Stimulated activated naive CD8-positive, alpha-beta T cell treated with anti-CD3 and anti-CD28 coated beads, Interleukin-15, Interleukin-2, amounts not matched to agents 100 ng/mL and 50 ng/mL, for 24 hours (primary cell): Measurements from ENCODE around the gene PPP2R3B.
"Not testable (repeated sequence)": the region's sequence is repeated elsewhere in the genome, so short reads cannot be mapped to it uniquely, and the experiment has no call there.

Source experiments
- H3K27ac Mint-ChIP-seq: one replicate; pipeline ENCODE4 v1.8.0; 2021; ENCODE audit warnings: mild to moderate bottlenecking, mixed read lengths
- H3K27me3 Mint-ChIP-seq: one replicate; pipeline ENCODE4 v1.8.0; 2021; ENCODE audit warnings: mixed read lengths
- H3K36me3 Mint-ChIP-seq: one replicate; pipeline ENCODE4 v1.8.0; 2021; ENCODE audit warnings: low read depth, mixed read lengths
- H3K4me1 Mint-ChIP-seq: one replicate; pipeline ENCODE4 v1.8.0; 2021; ENCODE audit warnings: low read depth, mixed read lengths
- H3K4me3 Mint-ChIP-seq: one replicate; pipeline ENCODE4 v1.8.0; 2021; ENCODE audit warnings: mild to moderate bottlenecking, mixed read lengths
- H3K9me3 Mint-ChIP-seq: one replicate; pipeline ENCODE4 v1.8.0; 2021; ENCODE audit warnings: mixed read lengths

PPP2R3B gene

GRCh38 chrX:420496-421223 is 34.0 kb upstream of the PPP2R3B start:
- H3K27ac Mint-ChIP-seq: no peak overlapping the region
- no peaks in the 10 kb centered on the region for H3K36me3 Mint-ChIP-seq
- H3K4me1 Mint-ChIP-seq: no peaks in the 10 kb centered on the region
- no peaks in the 10 kb centered on the region for H3K9me3 Mint-ChIP-seq
- H3K27me3 Mint-ChIP-seq: no peaks in the 10 kb centered on the region
- no peak overlapping the region for H3K4me3 Mint-ChIP-seq

GRCh38 chrX:418927-419729 is 32.4 kb upstream of the PPP2R3B start:
- Mint-ChIP-seq H3K9me3 (no peaks in the 10 kb centered on the region), H3K4me1 (no peaks in the 10 kb centered on the region), H3K36me3 (no peaks in the 10 kb centered on the region), H3K4me3 (no peak overlapping the region), H3K27ac (no peak overlapping the region), H3K27me3 (no peaks in the 10 kb centered on the region)

GRCh38 chrX:415498-415897 is 28.8 kb upstream of the PPP2R3B start:
- H3K4me3 Mint-ChIP-seq, H3K36me3 Mint-ChIP-seq, H3K27ac Mint-ChIP-seq, H3K27me3 Mint-ChIP-seq, H3K9me3 Mint-ChIP-seq, H3K4me1 Mint-ChIP-seq: not testable (repeated sequence)

GRCh38 chrX:413322-414201 is 26.9 kb upstream of the PPP2R3B start:
- H3K27ac Mint-ChIP-seq: no peak overlapping the region
- peaks cover 5% of the 10 kb centered on the region for H3K36me3 Mint-ChIP-seq
- H3K4me1 Mint-ChIP-seq: no peaks in the 10 kb centered on the region
- H3K4me3 Mint-ChIP-seq: no peak overlapping the region
- H3K27me3 Mint-ChIP-seq: no peaks in the 10 kb centered on the region
- H3K9me3 Mint-ChIP-seq: peaks cover 4% of the 10 kb centered on the region

- Mint-ChIP-seq H3K27ac (no peak overlapping the region), H3K36me3 (peaks cover 5% of the 10 kb centered on the region), H3K9me3 (peaks cover 4% of the 10 kb centered on the region), H3K4me3 (no peak overlapping the region), H3K27me3 (no peaks in the 10 kb centered on the region), H3K4me1 (no peaks in the 10 kb centered on the region)
These were observed 23.6 kb upstream of the PPP2R3B start for GRCh38 chrX:410296-410695.

GRCh38 chrX:405149-405548 is 18.4 kb upstream of the PPP2R3B start:
- no peaks in the 10 kb centered on the region for H3K27me3 Mint-ChIP-seq
- H3K9me3 Mint-ChIP-seq: peaks cover 4% of the 10 kb centered on the region
- peaks cover 5% of the 10 kb centered on the region for H3K36me3 Mint-ChIP-seq
- no peak overlapping the region for H3K4me3 Mint-ChIP-seq
- no peak overlapping the region for H3K27ac Mint-ChIP-seq
- H3K4me1 Mint-ChIP-seq: no peaks in the 10 kb centered on the region

- Mint-ChIP-seq H3K36me3 (peaks cover 5% of the 10 kb centered on the region), H3K27me3 (no peaks in the 10 kb centered on the region), H3K4me3 (no peak overlapping the region), H3K4me1 (no peaks in the 10 kb centered on the region), H3K9me3 (peaks cover 4% of the 10 kb centered on the region), H3K27ac (no peak overlapping the region)
These were observed 17.9 kb upstream of the PPP2R3B start for GRCh38 chrX:404656-405055.

GRCh38 chrX:402857-403256 is 16.1 kb upstream of the PPP2R3B start:
- Mint-ChIP-seq H3K27me3 (no peaks in the 10 kb centered on the region), H3K27ac (no peak overlapping the region), H3K4me3 (no peak overlapping the region), H3K4me1 (no peaks in the 10 kb centered on the region), H3K9me3 (no peaks in the 10 kb centered on the region), H3K36me3 (no peaks in the 10 kb centered on the region)

- no peaks in the 10 kb centered on the region for H3K36me3 Mint-ChIP-seq
- no peaks in the 10 kb centered on the region for H3K9me3 Mint-ChIP-seq
- no peaks in the 10 kb centered on the region for H3K4me1 Mint-ChIP-seq
- no peaks in the 10 kb centered on the region for H3K27me3 Mint-ChIP-seq
- H3K27ac Mint-ChIP-seq: no peak overlapping the region
- H3K4me3 Mint-ChIP-seq: no peak overlapping the region
These were observed 13.6 kb upstream of the PPP2R3B start for GRCh38 chrX:400258-400657.

- Mint-ChIP-seq H3K27ac (no peak overlapping the region), H3K9me3 (no peaks in the 10 kb centered on the region), H3K27me3 (no peaks in the 10 kb centered on the region), H3K4me3 (no peak overlapping the region), H3K4me1 (no peaks in the 10 kb centered on the region), H3K36me3 (no peaks in the 10 kb centered on the region)
These were observed 10.9 kb upstream of the PPP2R3B start for GRCh38 chrX:397575-397974.

GRCh38 chrX:394830-395229 is 8.1 kb upstream of the PPP2R3B start:
- no peak overlapping the region for H3K4me3 Mint-ChIP-seq
- H3K4me1 Mint-ChIP-seq: no peaks in the 10 kb centered on the region
- H3K9me3 Mint-ChIP-seq: no peaks in the 10 kb centered on the region
- H3K27ac Mint-ChIP-seq: no peak overlapping the region
- H3K36me3 Mint-ChIP-seq: no peaks in the 10 kb centered on the region
- H3K27me3 Mint-ChIP-seq: no peaks in the 10 kb centered on the region

GRCh38 chrX:392575-392846 is 5.8 kb upstream of the PPP2R3B start:
- Mint-ChIP-seq H3K4me1 (peaks cover 3% of the 10 kb centered on the region), H3K36me3 (no peaks in the 10 kb centered on the region), H3K27ac (no peak overlapping the region), H3K9me3 (no peaks in the 10 kb centered on the region), H3K4me3 (no peak overlapping the region), H3K27me3 (no peaks in the 10 kb centered on the region)

GRCh38 chrX:391717-392574 is 5.2 kb upstream of the PPP2R3B start:
- Mint-ChIP-seq H3K4me1 (peaks cover 8% of the 10 kb centered on the region), H3K36me3 (no peaks in the 10 kb centered on the region), H3K9me3 (no peaks in the 10 kb centered on the region), H3K27ac (no peak overlapping the region), H3K27me3 (no peaks in the 10 kb centered on the region), H3K4me3 (no peak overlapping the region)

GRCh38 chrX:390459-390858 is 3.8 kb upstream of the PPP2R3B start:
- Mint-ChIP-seq H3K4me1 (peaks cover 10% of the 10 kb centered on the region), H3K9me3 (no peaks in the 10 kb centered on the region), H3K4me3 (no peak overlapping the region), H3K27ac (no peak overlapping the region), H3K27me3 (no peaks in the 10 kb centered on the region), H3K36me3 (no peaks in the 10 kb centered on the region)
